Measurements from ENCODE around the gene PRR13.

Gene PRR13

GRCh38 chr12:53485955-53486735, 44.6 kb downstream of the PRR13 start:
- TF ChIP-seq, protein P1, sequence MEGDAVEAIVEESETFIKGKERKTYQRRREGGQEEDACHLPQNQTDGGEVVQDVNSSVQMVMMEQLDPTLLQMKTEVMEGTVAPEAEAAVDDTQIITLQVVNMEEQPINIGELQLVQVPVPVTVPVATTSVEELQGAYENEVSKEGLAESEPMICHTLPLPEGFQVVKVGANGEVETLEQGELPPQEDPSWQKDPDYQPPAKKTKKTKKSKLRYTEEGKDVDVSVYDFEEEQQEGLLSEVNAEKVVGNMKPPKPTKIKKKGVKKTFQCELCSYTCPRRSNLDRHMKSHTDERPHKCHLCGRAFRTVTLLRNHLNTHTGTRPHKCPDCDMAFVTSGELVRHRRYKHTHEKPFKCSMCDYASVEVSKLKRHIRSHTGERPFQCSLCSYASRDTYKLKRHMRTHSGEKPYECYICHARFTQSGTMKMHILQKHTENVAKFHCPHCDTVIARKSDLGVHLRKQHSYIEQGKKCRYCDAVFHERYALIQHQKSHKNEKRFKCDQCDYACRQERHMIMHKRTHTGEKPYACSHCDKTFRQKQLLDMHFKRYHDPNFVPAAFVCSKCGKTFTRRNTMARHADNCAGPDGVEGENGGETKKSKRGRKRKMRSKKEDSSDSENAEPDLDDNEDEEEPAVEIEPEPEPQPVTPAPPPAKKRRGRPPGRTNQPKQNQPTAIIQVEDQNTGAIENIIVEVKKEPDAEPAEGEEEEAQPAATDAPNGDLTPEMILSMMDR (IDR thresholded peaks at IDR 0.05; ENCODE audit: insufficient read depth, low read length, missing control alignments), result no peak
- CTCF ChIA-PET, result no interaction called here
- no peak overlapping the region for H3K4me3 ChIP-seq (ENCODE audit: low read depth, low read length)
- DNase-seq (ENCODE audit: low read depth, low spot score), result no peak
- POLR2A ChIA-PET, result interaction anchor here (0.8 to 1.0 kb wide), 2 partner anchors 10 to 14 kb away, joined by 4 to 5 read pairs; partner anchors contain the start of genes MAP3K12 and TARBP2

GRCh38 chr12:53486736-53487487, 45.4 kb downstream of the PRR13 start:
- POLR2A ChIA-PET, result interaction anchor here (0.8 to 1.0 kb wide), 2 partner anchors 9 to 13 kb away, joined by 4 to 5 read pairs; partner anchors contain the start of genes MAP3K12 and TARBP2
- TF ChIP-seq, protein P1 (IDR thresholded peaks at IDR 0.05; ENCODE audit: insufficient read depth, low read length, missing control alignments), result no peak
- no peak overlapping the region for H3K4me3 ChIP-seq (ENCODE audit: low read depth, low read length)
- DNase-seq (ENCODE audit: low read depth, low spot score), result no peak
- CTCF ChIA-PET, result interaction anchor here (1.1 kb wide), 1 partner anchor 163 kb away, joined by 3 read pairs; no protein-coding TSS in a partner anchor

DNA sequence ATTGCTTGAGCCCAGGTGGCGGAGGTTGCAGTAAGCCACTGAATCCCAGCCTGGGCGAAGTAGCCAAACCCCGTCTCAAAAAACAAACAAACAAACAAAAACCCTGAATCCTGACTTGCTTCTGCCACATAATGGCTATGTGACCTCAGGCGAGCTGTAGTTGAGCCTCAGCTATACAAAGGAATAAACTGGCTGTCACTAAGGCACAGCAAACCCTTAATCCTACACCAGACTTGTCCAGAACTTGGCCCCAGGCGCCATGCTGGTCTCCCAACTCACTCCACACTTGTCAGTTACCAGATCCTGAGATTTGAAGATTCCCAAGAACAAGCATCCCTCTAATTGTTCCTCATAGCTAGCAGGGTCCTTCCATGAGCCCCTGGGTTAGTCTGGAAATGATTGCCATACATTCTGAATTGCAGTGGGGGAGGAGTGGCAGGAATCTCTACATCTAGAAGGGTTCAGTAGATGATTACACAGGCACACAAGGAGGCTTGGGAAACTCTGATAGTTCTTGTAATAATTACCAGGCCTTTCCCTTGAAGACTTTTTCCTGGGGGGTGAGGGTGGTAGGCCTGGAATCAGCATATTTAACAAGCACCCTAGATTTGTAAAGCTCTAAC, 47.8 kb downstream of the PRR13 start:
- ChIA-PET CTCF (interaction anchor here (0.8 to 1.2 kb wide), 3 partner anchors 12 to 168 kb away, joined by 3 to 4 read pairs (median 4); partner anchors contain the start of genes AAAS and TARBP2), POLR2A (interaction anchor here (1.2 kb wide), 1 partner anchor 12 kb away, joined by 3 read pairs; the partner anchor contains the start of gene TARBP2)
- TF ChIP-seq, protein P1 (IDR thresholded peaks at IDR 0.05; ENCODE audit: insufficient read depth, low read length, missing control alignments), result no peak
- H3K4me3 ChIP-seq (ENCODE audit: low read depth, low read length), result no peak overlapping the region
- no peak for DNase-seq (ENCODE audit: low read depth, low spot score)

- POLR2A ChIA-PET, result interaction anchor here (0.5 to 2.2 kb wide), 4 partner anchors 9 to 44 kb away, joined by 3 to 17 read pairs (median 8); partner anchors contain the start of gene TARBP2
- CTCF ChIA-PET, result interaction anchor here (0.7 to 6.8 kb wide), 6 partner anchors 10 to 279 kb away, joined by 3 to 33 read pairs (median 5); partner anchors contain the start of gene NPFF
- TF ChIP-seq, protein P1 (IDR thresholded peaks at IDR 0.05; ENCODE audit: insufficient read depth, low read length, missing control alignments), result no peak
- no peak for DNase-seq (ENCODE audit: low read depth, low spot score)
- H3K4me3 ChIP-seq (ENCODE audit: low read depth, low read length), result peak overlapping the region; percentile 61
These were observed 50.7 kb downstream of the PRR13 start for GRCh38 chr12:53492188-53492587.

GRCh38 chr12:53492830-53493609, 51.5 kb downstream of the PRR13 start:
- ChIA-PET CTCF (interaction anchor here (1.0 to 6.8 kb wide), 6 partner anchors 11 to 280 kb away, joined by 3 to 33 read pairs (median 6); partner anchors contain the start of gene NPFF), POLR2A (interaction anchor here (0.5 to 2.2 kb wide), 6 partner anchors 8 to 44 kb away, joined by 3 to 17 read pairs (median 4); partner anchors contain the start of gene TARBP2)
- DNase-seq (ENCODE audit: low read depth, low spot score), result no peak
- peak overlapping the region; percentile 61 for H3K4me3 ChIP-seq (ENCODE audit: low read depth, low read length)
- TF ChIP-seq, protein P1 (IDR thresholded peaks at IDR 0.05; ENCODE audit: insufficient read depth, low read length, missing control alignments), result no peak
